A549 (cell line): ENCODE measurements around the gene PREX1. TPM values are rescaled to one million over a fixed set of nuclear protein-coding genes. Genes with fewer than 3 reads are reported as not detected.

Experiments
- ATAC-seq, 2 experiments: fragments of 200-7000 bp in 1 of 2; fragments of >200 bp in 1 of 2; cut with Nextera tagmentation in 1 of 2; cut with Tn5 transposase in 1 of 2; 3 replicates each; pipeline versions ENCODE4 v1.8.0 to v1.9.1; 2018 to 2020; ENCODE audit warnings: mild to moderate bottlenecking in 1 of 2, moderate library complexity in 1 of 2
- CTCF ChIA-PET: fragments of 300-600 bp; sonication (Branson Sonifier 250); formaldehyde crosslinking; extraction: SDS; loops from one replicate; lab custom pipeline; 2021; ENCODE audit warnings: antibody characterized with exemption, inconsistent platforms; lab: Yijun Ruan, JAX
- POLR2A ChIA-PET: fragments of 350-600 bp; formaldehyde crosslinking; extraction: SDS; loops from one replicate; lab custom pipeline; 2021; ENCODE audit warnings: antibody characterized with exemption, inconsistent platforms; lab: Yijun Ruan, JAX
- DNase-seq, 2 experiments: peaks; one replicate each; pipeline versions ENCODE4 v3.0.0 to v3.0.0-alpha.2; 2011 to 2016; ENCODE audit warnings: low read depth in 1 of 2, low spot score in 1 of 2
- FAIRE-seq: peaks from 2 replicates; lab custom pipeline; 2011; peaks lifted over from hg19 to GRCh38; lab: Jason Lieb, UNC
- H3K27ac ChIP-seq, 2 experiments: fragments of >200 bp; sonication (Bioruptor Twin); formaldehyde crosslinking; 3 replicates each; pipeline ENCODE4 v1.5.1; 2016 to 2017
- H3K4me1 ChIP-seq: fragments of >200 bp; sonication (Bioruptor Twin); formaldehyde crosslinking; 3 replicates; pipeline ENCODE4 v1.6.1; 2016
- H3K4me2 ChIP-seq: fragments of >200 bp; sonication (Bioruptor Twin); formaldehyde crosslinking; 3 replicates; pipeline ENCODE4 v1.6.1; 2016
- H3K4me3 ChIP-seq: fragments of >200 bp; sonication (Bioruptor Twin); formaldehyde crosslinking; 3 replicates; pipeline ENCODE4 v1.5.1; 2016
- H3K9me3 ChIP-seq: fragments of >200 bp; sonication (Bioruptor Twin); formaldehyde crosslinking; 3 replicates; pipeline ENCODE4 v1.6.1; 2016
- CHD2 ChIP-seq: fragments of 150-350 bp; IDR thresholded peaks from 2 replicates; pipeline ENCODE4 v1.6.1; 2014; ENCODE audit warnings: low read length; ENCODE audit not compliant: partially characterized antibody
- EHF ChIP-seq: fragments of 250-450 bp; sonication (Bioruptor Pico); IDR thresholded peaks from 2 replicates; pipeline ENCODE4 v1.5.0; 2020; ENCODE audit warnings: mild to moderate bottlenecking
- EP300 ChIP-seq, 2 experiments: fragments of >200 bp; sonication (Bioruptor Twin); formaldehyde crosslinking; IDR thresholded peaks; 2 replicates in 1 of 2; 3 replicates in 1 of 2; pipeline ENCODE4 v1.6.1; 2016 to 2017
- ESRRA ChIP-seq: fragments of 150-350 bp; IDR thresholded peaks from 2 replicates; pipeline ENCODE4 v1.6.1; 2014; ENCODE audit warnings: mild to moderate bottlenecking, low read length, borderline replicate concordance
- HOXA7 ChIP-seq: fragments of 250-450 bp; sonication (Bioruptor Pico); IDR thresholded peaks from 2 replicates; pipeline ENCODE4 v1.5.0; 2020; ENCODE audit warnings: mild to moderate bottlenecking, moderate library complexity
- HOXB5 ChIP-seq: fragments of 250-450 bp; sonication (Bioruptor Pico); IDR thresholded peaks from 2 replicates; pipeline ENCODE4 v1.5.0; 2020; ENCODE audit warnings: mild to moderate bottlenecking, moderate library complexity
- JUNB ChIP-seq: fragments of >200 bp; sonication (Bioruptor Twin); formaldehyde crosslinking; IDR thresholded peaks from 2 replicates; pipeline ENCODE4 v1.6.1; 2016
- KDM1A ChIP-seq: fragments of 200-600 bp; sonication (generic); IDR thresholded peaks from 2 replicates; pipeline ENCODE4 v1.6.1; 2016; ENCODE audit warnings: low read depth, mild to moderate bottlenecking
- MAFK ChIP-seq: fragments of 450-650 bp; IDR thresholded peaks from 2 replicates; pipeline ENCODE4 v1.6.1; 2014; ENCODE audit not compliant: partially characterized antibody
- NFE2L2 ChIP-seq: fragments of 150-350 bp; conservative IDR thresholded peaks from 2 replicates; pipeline ENCODE4 v1.6.1; 2014; ENCODE audit warnings: low read length
- PHF8 ChIP-seq: fragments of 200-600 bp; sonication (generic); IDR thresholded peaks from 2 replicates; pipeline ENCODE4 v1.6.1; 2016; ENCODE audit warnings: low read depth, mild to moderate bottlenecking, antibody characterized with exemption, moderate library complexity, borderline replicate concordance
- RAD21 ChIP-seq, 2 experiments: fragments of >200 bp in 1 of 2; sonication (Bioruptor Twin) in 1 of 2; formaldehyde crosslinking in 1 of 2; IDR thresholded peaks in 1 of 2; conservative IDR thresholded peaks in 1 of 2; 2 replicates in 1 of 2; 3 replicates in 1 of 2; pipeline ENCODE4 v1.6.1; 2012 to 2018; ENCODE audit warnings: inconsistent platforms in 1 of 2
- SMC3 ChIP-seq: fragments of >200 bp; sonication (Bioruptor Twin); formaldehyde crosslinking; IDR thresholded peaks from 3 replicates; pipeline ENCODE4 v1.6.1; 2018; ENCODE audit warnings: inconsistent platforms
- TFCP2L1 ChIP-seq: fragments of 250-450 bp; sonication (Bioruptor Pico); IDR thresholded peaks from 2 replicates; pipeline ENCODE4 v1.5.0; 2021; ENCODE audit warnings: mild to moderate bottlenecking
- ZFP36 ChIP-seq: fragments of 450-650 bp; IDR thresholded peaks from 2 replicates; pipeline ENCODE4 v1.6.1; 2014; ENCODE audit warnings: borderline replicate concordance; ENCODE audit not compliant: partially characterized antibody
- WGBS: methylation state at CpG from one replicate; pipeline ENCODE4 v1.1.6; 2017; ENCODE audit errors: missing lambda C conversion rate; 5-methylcytosine and 5-hydroxymethylcytosine counted together
- polyA plus RNA-seq, 4 experiments: library from polyadenylated mRNA; depleted of rRNA in 3 of 4; stranded (reverse); fragments of >200 nt; fragmentation: RNase III in 1 of 4; extraction: RNeasy Plus Mini Kit Qiagen cat#74134 plus additional on column Dnase treatment in 1 of 4; gene quantifications; 2 replicates in 3 of 4; 3 replicates in 1 of 4; pipeline ENCODE4 v1.2.3, GENCODE V29; 2011 to 2017
- TF ChIP-seq, protein P1 (sequence below): fragments of >200 bp; sonication (Bioruptor Twin); formaldehyde crosslinking; IDR thresholded peaks from 2 replicates; pipeline ENCODE4 v1.6.1; 2016
- TF ChIP-seq, protein P2 (sequence below): fragments of >200 bp; sonication (Bioruptor Twin); formaldehyde crosslinking; IDR thresholded peaks from 3 replicates; pipeline ENCODE4 v1.6.1; 2016
- TF ChIP-seq, protein P3 (sequence below): fragments of >200 bp; sonication (Bioruptor Twin); formaldehyde crosslinking; IDR thresholded peaks from 3 replicates; pipeline ENCODE4 v1.5.1; 2016
- TF ChIP-seq, protein P4 (sequence below): fragments of 250-450 bp; sonication (Bioruptor Pico); IDR thresholded peaks from 2 replicates; pipeline ENCODE4 v1.5.0; 2021; ENCODE audit warnings: mild to moderate bottlenecking, moderate library complexity, borderline replicate concordance

Gene PREX1
- polyA plus RNA-seq, 2 of the 4 experiments (the other 2 are of a cell fraction), result 3.6 to 4.2 TPM

DNA sequence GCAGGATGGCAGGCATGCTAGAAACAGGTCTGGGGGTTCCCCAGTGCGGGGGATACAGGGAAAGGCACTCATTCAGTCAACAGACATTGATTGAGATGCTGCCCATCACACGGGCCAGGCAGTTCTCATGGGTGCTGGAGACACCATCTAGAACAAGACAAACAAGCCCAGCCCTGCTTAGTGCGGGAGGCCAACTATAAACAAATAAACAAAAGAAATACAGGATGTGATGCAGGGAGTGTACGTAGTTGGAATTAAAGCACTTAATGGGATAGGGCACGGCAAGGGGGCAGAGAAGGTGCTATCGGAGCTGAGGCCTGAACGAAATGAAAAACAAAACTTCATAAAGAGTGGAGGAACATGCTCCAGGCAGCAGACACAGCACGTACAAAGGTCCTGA lies 169.3 kb downstream of the PREX1 start:
- H3K9me3 ChIP-seq, result no peaks in the 10 kb centered on the region
- FAIRE-seq, result no peak
- no peak overlapping the region for H3K4me3 ChIP-seq
- ATAC-seq, result no peak
- H3K4me1 ChIP-seq, result no peaks in the 10 kb centered on the region
- ChIA-PET POLR2A (no interaction called here), CTCF (interaction anchor here (0.7 to 13.8 kb wide), 27 partner anchors 9 to 972 kb away, joined by 3 to 494 read pairs (median 9); partner anchors contain the start of genes ARFGEF2 and PREX1)
- H3K27ac ChIP-seq, result no peak overlapping the region
- H3K4me2 ChIP-seq, result no peak overlapping the region
- TF ChIP-seq, protein P1, sequence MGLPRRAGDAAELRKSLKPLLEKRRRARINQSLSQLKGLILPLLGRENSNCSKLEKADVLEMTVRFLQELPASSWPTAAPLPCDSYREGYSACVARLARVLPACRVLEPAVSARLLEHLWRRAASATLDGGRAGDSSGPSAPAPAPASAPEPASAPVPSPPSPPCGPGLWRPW, result no peak
- no peak for DNase-seq
- WGBS, result 59% methylated on average over 8 of the region's 8 CpGs

DNA sequence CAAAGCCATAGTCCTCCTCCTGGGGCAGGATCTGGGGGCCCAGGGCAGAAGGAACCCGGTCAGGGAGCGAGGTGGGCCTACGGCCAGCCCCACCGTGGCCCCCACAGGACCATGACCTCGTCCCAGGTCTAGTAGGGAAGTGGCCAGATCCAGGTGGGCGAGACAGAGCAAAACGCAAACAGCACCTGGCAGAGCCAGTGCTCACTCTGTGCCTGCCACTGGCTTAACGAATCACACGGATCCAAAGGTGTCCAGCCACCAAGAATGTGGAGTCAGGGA lies 169.7 kb downstream of the PREX1 start:
- no peaks in the 10 kb centered on the region for H3K9me3 ChIP-seq
- ChIA-PET CTCF (interaction anchor here (0.5 to 13.8 kb wide), 90 partner anchors 9 to 994 kb away, joined by 3 to 494 read pairs (median 6); partner anchors contain the start of genes ARFGEF2 and PREX1), POLR2A (interaction anchor here (1.3 kb wide), 1 partner anchor 239 kb away, joined by 4 read pairs; no protein-coding TSS in a partner anchor)
- FAIRE-seq, result no peak
- TF ChIP-seq PHF8, result no peak
- TF ChIP-seq, protein P1, result no peak
- no peak for TF ChIP-seq HOXA7 (CRISPR knock-in tag)
- no peak for TF ChIP-seq ESRRA
- no peak for TF ChIP-seq EHF (CRISPR knock-in tag)
- TF ChIP-seq KDM1A, result no peak
- TF ChIP-seq CHD2, result no peak
- no peak for TF ChIP-seq SMC3
- TF ChIP-seq EP300 (IDR thresholded peaks at IDR 0.05), result no peak
- TF ChIP-seq NFE2L2, result no peak
- TF ChIP-seq JUNB, result no peak
- ATAC-seq, result no peak
- no peak overlapping the region for H3K27ac ChIP-seq
- no peak overlapping the region for H3K4me3 ChIP-seq
- H3K4me2 ChIP-seq, result no peak overlapping the region
- no peaks in the 10 kb centered on the region for H3K4me1 ChIP-seq
- WGBS, result 82% methylated on average over 5 of the region's 9 CpGs
- DNase-seq, result no peak

DNA sequence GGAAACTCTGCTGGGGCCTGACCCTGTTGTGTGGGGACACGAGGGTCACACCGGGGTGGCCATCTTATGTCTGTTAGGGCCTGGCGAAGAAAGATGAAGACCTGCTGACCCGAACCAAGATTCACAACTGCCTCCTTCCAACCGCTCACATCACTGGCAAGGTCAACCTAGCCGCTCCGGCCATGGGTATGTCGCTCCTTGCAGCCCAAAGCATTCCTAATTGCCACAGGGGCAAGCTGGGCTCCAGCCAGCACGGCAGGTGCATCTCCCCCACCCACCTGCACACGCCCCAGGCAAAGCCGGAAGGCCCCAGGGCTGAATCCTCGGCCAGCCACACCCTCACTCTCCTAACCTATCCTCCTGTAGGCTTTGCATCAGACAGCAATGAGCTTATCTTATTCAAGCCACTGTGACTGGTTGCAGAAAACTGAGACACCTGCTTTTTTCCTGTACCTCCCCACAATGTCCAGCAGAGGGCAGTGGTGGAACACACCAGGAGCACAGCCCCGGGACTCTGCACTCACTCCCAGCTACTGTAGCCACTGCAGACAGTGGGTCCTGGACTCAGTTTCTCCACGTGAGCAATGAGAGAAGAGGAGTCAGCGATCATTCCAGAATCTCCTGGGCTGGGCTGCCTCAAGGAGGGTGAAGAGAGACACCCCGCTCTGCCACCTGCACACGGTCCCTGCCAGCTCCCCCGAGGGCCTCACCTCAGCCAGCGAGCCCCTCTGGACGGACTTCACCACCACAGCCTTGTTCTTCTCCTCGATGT lies 170.2 kb downstream of the PREX1 start:
- POLR2A ChIA-PET, result interaction anchor here (1.3 kb wide), 1 partner anchor 240 kb away, joined by 4 read pairs; no protein-coding TSS in a partner anchor
- no peaks in the 10 kb centered on the region for H3K4me1 ChIP-seq
- ATAC-seq (peak; percentile 83 to 91), FAIRE-seq (no peak), DNase-seq (peak; percentile 78 to 92)
- CTCF ChIA-PET, result interaction anchor here (0.5 to 13.8 kb wide), 123 partner anchors 10 to 993 kb away, joined by 3 to 494 read pairs (median 5); partner anchors contain the start of genes ARFGEF2 and PREX1
- H3K4me2 ChIP-seq, result no peak overlapping the region
- no peak overlapping the region for H3K4me3 ChIP-seq
- TF ChIP-seq MAFK (no peak), ESRRA (no peak), CHD2 (no peak), TFCP2L1 (CRISPR knock-in tag) (no peak), ZFP36 (no peak), RAD21 (conservative IDR thresholded peaks at IDR 0.05 in 1 of 2, IDR thresholded peaks at IDR 0.05 in 1 of 2) (peak; percentile 96 to 99), HOXB5 (no peak), SMC3 (peak; percentile 93)
- TF ChIP-seq, protein P2, sequence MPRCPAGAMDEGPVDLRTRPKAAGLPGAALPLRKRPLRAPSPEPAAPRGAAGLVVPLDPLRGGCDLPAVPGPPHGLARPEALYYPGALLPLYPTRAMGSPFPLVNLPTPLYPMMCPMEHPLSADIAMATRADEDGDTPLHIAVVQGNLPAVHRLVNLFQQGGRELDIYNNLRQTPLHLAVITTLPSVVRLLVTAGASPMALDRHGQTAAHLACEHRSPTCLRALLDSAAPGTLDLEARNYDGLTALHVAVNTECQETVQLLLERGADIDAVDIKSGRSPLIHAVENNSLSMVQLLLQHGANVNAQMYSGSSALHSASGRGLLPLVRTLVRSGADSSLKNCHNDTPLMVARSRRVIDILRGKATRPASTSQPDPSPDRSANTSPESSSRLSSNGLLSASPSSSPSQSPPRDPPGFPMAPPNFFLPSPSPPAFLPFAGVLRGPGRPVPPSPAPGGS, result no peak
- TF ChIP-seq, protein P3, sequence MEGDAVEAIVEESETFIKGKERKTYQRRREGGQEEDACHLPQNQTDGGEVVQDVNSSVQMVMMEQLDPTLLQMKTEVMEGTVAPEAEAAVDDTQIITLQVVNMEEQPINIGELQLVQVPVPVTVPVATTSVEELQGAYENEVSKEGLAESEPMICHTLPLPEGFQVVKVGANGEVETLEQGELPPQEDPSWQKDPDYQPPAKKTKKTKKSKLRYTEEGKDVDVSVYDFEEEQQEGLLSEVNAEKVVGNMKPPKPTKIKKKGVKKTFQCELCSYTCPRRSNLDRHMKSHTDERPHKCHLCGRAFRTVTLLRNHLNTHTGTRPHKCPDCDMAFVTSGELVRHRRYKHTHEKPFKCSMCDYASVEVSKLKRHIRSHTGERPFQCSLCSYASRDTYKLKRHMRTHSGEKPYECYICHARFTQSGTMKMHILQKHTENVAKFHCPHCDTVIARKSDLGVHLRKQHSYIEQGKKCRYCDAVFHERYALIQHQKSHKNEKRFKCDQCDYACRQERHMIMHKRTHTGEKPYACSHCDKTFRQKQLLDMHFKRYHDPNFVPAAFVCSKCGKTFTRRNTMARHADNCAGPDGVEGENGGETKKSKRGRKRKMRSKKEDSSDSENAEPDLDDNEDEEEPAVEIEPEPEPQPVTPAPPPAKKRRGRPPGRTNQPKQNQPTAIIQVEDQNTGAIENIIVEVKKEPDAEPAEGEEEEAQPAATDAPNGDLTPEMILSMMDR, result peak; percentile 94
- TF ChIP-seq, protein P4, sequence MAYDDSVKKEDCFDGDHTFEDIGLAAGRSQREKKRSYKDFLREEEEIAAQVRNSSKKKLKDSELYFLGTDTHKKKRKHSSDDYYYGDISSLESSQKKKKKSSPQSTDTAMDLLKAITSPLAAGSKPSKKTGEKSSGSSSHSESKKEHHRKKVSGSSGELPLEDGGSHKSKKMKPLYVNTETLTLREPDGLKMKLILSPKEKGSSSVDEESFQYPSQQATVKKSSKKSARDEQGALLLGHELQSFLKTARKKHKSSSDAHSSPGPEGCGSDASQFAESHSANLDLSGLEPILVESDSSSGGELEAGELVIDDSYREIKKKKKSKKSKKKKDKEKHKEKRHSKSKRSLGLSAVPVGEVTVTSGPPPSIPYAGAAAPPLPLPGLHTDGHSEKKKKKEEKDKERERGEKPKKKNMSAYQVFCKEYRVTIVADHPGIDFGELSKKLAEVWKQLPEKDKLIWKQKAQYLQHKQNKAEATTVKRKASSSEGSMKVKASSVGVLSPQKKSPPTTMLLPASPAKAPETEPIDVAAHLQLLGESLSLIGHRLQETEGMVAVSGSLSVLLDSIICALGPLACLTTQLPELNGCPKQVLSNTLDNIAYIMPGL (CRISPR knock-in tag), result no peak
- WGBS, result 49% methylated on average over 17 of the region's 21 CpGs
- no peaks in the 10 kb centered on the region for H3K9me3 ChIP-seq
- H3K27ac ChIP-seq, result no peak overlapping the region
